ENCODE results near the gene C11orf58. TPM values are rescaled to one million over a fixed set of nuclear protein-coding genes. Genes with fewer than 3 reads are reported as not detected.

Gene C11orf58
- total RNA-seq, 1 donor from 2014 or later, result 148 TPM

DNA sequence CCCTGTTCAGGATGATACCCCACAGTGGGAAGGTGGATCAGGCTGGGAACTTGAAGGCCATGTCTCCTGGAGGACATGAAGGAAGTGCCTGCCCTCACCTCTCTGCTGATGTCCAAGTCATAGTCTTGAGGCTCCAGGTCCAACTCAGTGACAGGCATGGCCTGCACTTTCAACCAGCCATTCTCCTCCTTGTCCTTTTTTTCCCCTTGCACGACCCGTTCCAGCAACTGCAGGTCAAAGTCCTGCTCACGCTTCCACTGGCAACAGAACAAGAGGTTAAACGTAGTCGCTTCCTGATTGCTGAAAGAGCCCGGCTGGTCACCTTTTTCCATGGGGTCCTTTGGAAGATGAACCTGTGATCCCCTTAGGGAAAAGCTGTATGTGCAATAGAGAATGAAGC lies 47.7 kb downstream of the C11orf58 start:
- DNase-seq (ENCODE audit: extremely low spot score, unreplicated experiment), result no peak
- Mint-ChIP-seq H3K4me1 (ENCODE audit: unreplicated experiment) (peaks cover 29% of the 10 kb centered on the region), H3K27ac (peak overlapping the region; percentile 70), H3K4me3 (no peak overlapping the region), H3K36me3 (peaks cover 9% of the 10 kb centered on the region), H3K27me3 (no peaks in the 10 kb centered on the region), H3K9me3 (no peaks in the 10 kb centered on the region)
- TF ChIP-seq, protein P1, sequence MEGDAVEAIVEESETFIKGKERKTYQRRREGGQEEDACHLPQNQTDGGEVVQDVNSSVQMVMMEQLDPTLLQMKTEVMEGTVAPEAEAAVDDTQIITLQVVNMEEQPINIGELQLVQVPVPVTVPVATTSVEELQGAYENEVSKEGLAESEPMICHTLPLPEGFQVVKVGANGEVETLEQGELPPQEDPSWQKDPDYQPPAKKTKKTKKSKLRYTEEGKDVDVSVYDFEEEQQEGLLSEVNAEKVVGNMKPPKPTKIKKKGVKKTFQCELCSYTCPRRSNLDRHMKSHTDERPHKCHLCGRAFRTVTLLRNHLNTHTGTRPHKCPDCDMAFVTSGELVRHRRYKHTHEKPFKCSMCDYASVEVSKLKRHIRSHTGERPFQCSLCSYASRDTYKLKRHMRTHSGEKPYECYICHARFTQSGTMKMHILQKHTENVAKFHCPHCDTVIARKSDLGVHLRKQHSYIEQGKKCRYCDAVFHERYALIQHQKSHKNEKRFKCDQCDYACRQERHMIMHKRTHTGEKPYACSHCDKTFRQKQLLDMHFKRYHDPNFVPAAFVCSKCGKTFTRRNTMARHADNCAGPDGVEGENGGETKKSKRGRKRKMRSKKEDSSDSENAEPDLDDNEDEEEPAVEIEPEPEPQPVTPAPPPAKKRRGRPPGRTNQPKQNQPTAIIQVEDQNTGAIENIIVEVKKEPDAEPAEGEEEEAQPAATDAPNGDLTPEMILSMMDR (conservative IDR thresholded peaks at IDR 0.05), result no peak

DNA sequence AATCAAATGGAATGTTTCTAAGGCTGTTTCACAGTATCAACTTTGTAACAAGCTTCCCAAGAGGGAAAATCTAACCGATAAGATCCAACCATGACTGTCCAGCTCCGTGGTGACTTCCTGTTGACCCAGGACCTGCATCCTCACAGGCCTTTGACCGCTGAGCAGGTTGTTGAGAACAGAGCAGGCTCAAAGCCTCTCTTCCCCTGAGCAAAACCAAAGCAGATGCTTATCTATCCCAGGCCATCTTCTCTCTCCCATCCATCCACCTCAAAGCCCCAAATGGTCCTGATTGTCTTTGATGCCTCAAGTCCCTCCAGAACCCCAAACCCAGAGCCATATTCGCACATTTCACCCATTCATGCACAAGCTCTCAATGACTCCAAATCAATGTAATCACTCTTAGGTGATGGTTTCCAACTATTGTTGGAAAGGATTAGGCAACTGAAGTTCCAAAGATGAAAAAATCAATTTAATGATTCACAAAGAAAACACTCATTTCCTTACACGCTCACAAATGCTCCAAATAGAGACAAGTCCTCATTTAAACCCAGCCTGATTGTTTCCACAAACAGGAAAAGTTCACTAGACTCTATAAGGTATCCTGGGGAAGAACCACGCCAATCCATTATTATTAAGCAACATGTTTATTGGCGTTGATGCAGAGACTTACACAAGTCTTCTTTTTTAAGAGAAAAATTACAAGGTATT lies 48.7 kb downstream of the C11orf58 start:
- no peak for DNase-seq (ENCODE audit: extremely low spot score, unreplicated experiment)
- no peaks in the 10 kb centered on the region for H3K27me3 Mint-ChIP-seq
- peak overlapping the region; percentile 43 for H3K27ac Mint-ChIP-seq
- TF ChIP-seq, protein P1 (conservative IDR thresholded peaks at IDR 0.05), result no peak
- H3K36me3 Mint-ChIP-seq, result peaks cover 9% of the 10 kb centered on the region
- peak overlapping the region; percentile 46 for H3K4me3 Mint-ChIP-seq
- H3K9me3 Mint-ChIP-seq, result no peaks in the 10 kb centered on the region
- peaks cover 32% of the 10 kb centered on the region for H3K4me1 Mint-ChIP-seq (ENCODE audit: unreplicated experiment)

DNA sequence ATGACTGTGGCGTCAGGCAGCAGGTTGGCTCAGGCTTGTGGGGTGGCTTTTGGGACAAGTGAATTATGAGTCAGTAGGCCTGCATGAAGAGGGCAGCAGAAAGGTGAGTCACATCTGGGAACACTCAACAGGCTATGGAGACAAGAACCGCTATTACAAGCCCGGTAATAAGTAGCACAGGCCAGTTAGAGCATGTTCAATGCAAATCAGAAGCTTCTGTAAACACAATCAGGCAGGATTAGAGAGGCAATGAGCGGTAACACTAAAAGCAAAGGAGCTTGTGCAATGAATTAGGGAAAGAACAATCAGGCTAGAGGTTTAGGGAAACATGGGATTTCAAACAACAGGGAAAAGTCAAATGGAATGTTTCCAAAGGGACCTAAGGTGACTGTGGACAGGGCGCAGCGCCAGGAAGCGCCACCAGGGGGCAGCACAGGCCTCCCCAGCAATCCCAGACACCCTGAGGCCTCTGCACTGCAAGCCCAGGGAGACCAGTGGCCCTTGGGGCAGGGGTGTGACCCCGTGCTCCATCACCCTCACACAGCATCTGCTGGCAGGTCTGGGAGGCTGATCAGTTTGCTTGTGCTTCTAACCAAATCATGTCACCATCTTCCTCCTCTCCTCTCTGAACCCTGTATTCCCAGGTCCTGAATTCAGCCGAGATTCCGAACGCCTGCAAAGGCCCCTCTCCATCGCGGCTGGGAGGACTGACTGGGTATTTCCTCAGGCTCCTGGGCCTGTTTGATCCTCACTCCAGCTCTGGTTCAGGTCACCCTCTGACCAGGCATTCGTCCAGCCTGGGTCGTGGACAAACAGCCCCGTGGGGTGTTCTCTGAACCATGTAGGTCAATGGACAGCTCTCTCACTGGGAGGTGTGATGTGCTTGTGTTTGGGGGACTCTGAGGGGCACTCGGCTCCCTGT lies 50.0 kb downstream of the C11orf58 start:
- peak; percentile 82 for DNase-seq (ENCODE audit: extremely low spot score, unreplicated experiment)
- Mint-ChIP-seq H3K9me3 (no peaks in the 10 kb centered on the region), H3K27me3 (no peaks in the 10 kb centered on the region), H3K4me3 (no peak overlapping the region), H3K4me1 (ENCODE audit: unreplicated experiment) (peaks cover 32% of the 10 kb centered on the region), H3K27ac (peak overlapping the region; percentile 68), H3K36me3 (peaks cover 9% of the 10 kb centered on the region)
- TF ChIP-seq, protein P1 (conservative IDR thresholded peaks at IDR 0.05), result peak; percentile 98

DNA sequence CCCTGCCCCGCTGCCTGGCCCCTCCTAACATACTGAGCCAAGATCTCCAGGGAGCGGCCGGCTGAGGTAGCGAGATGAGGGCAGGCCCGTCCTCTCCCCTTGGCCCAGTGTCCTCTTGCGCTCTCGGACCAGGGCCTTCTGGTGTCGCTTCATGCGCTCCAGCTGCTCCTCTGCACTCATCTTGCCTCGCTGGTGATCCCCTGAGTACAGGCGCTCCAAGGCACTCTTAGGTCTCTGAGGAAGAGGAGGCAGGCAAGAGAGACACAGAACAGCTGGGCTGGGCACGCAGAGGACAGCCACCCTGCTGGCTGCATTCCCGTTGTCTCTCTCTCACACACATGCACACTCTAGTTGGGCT lies 50.6 kb downstream of the C11orf58 start:
- Mint-ChIP-seq H3K9me3 (no peaks in the 10 kb centered on the region), H3K4me3 (no peak overlapping the region), H3K36me3 (peaks cover 10% of the 10 kb centered on the region), H3K27me3 (no peaks in the 10 kb centered on the region), H3K4me1 (ENCODE audit: unreplicated experiment) (peaks cover 28% of the 10 kb centered on the region), H3K27ac (no peak overlapping the region)
- no peak for DNase-seq (ENCODE audit: extremely low spot score, unreplicated experiment)
- TF ChIP-seq, protein P1 (conservative IDR thresholded peaks at IDR 0.05), result no peak

DNA sequence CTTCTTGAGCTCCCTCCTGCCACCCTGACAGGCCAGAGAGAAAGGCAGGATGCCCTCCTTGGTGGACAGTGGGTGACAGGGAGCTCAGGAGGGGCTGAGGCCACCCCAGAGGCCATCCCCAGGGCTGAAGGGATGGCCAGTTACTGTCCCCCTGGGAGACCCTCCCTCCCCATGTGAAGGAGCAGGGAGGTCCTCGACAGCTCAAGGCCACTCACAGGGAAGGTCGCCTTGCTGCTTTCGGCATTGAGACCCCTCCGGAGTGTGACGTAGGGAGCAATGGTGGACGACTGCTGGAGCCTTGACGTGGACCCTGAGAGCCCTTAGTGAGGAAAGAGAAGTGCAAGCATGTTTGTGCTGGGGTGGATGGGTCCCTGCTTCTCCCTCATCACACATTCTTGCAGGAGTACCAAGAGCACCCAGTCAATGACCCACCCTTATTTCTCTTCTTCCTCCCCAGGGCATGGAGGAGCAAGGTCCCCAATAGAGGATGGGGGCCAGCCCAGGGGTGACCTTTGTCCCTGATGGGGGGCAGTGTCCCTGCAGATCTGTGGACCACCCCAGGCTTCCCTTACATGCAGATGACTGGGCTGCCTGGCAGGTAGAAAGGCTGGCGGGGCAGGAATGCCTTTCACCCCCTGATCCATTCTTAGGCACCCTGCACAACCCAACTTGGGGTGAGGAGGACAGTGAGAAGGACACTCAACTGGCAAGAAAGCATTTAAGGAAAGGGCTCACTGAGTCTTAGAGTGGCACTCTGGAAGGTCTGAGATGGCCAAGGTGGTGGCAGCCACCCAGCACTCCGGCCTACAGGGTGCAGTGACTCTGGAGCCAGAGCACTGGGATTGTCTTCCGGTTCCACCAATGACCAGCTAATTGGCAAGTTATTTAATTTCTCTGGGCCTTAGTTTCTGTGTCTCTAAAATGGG lies 51.4 kb downstream of the C11orf58 start:
- TF ChIP-seq, protein P1 (conservative IDR thresholded peaks at IDR 0.05), result no peak
- Mint-ChIP-seq H3K4me1 (ENCODE audit: unreplicated experiment) (peaks cover 26% of the 10 kb centered on the region), H3K27ac (peak overlapping the region; percentile 32), H3K9me3 (no peaks in the 10 kb centered on the region), H3K27me3 (no peaks in the 10 kb centered on the region), H3K36me3 (peaks cover 12% of the 10 kb centered on the region), H3K4me3 (no peak overlapping the region)
- no peak for DNase-seq (ENCODE audit: extremely low spot score, unreplicated experiment)

Data from type B pancreatic cell (in vitro differentiated cells).